ENCODE results near the gene SLCO3A1.

The SLCO3A1 gene

DNA sequence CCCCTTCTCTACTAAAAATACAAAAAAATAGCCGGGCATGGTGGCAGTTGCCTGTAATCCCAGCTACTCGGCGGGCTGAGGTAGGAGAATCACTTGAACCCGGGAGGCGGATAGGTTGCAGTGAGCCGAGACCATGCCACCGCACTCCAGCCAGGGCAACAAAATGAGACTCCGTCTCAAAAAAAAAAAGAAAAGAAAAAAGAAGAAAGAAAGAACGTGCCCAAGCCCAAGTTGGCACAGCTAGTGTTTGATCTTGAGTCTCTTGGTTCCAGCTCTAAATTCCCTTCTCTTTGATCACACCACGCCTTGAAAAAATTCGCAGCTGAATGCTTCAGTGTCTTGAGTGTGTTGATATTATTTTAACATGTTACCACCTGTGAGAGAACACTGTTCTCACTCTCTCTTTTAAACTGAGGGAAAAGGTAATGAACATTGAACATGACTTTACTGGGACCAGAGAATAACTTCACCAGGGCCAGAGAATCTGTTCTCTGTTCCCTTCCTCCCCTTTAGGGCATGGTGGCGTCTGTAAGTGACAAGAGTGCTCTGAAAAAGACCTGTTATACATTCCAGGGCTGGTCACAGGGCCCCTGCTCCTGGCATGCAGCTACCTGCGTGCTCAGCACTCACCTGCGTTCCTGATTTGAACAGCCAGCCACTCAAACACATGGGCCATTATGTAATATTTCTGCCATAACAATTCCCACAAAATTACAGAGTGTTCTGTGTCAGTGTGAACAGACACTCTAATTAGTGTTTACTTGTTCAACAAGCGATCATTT lies 19.0 kb downstream of the SLCO3A1 start:
- no peak overlapping the region for H3K4me3 ChIP-seq (ENCODE audit: low read depth, low read length)
- no peak for DNase-seq (ENCODE audit: low read depth)
- TF ChIP-seq, protein P1, sequence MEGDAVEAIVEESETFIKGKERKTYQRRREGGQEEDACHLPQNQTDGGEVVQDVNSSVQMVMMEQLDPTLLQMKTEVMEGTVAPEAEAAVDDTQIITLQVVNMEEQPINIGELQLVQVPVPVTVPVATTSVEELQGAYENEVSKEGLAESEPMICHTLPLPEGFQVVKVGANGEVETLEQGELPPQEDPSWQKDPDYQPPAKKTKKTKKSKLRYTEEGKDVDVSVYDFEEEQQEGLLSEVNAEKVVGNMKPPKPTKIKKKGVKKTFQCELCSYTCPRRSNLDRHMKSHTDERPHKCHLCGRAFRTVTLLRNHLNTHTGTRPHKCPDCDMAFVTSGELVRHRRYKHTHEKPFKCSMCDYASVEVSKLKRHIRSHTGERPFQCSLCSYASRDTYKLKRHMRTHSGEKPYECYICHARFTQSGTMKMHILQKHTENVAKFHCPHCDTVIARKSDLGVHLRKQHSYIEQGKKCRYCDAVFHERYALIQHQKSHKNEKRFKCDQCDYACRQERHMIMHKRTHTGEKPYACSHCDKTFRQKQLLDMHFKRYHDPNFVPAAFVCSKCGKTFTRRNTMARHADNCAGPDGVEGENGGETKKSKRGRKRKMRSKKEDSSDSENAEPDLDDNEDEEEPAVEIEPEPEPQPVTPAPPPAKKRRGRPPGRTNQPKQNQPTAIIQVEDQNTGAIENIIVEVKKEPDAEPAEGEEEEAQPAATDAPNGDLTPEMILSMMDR (IDR thresholded peaks at IDR 0.05; ENCODE audit: low read depth, low read length, missing control alignments): no peak

DNA sequence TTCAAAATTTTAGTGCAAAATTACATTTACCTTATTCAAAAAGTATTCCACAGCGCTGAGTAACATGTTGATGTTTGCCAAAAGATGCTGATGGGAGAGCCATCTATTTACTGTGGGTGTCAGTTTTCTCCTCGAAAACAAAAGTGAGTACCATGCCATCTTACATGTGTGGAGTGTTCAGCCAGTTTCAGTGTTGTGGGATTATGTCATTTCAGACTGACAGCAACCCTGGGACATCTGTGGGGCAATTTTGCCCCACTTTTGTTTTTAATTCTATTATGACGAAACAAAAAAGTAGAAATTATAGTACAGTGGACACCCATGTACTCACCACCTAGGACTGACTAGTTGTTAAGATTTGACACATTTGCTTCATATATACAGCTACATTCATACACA lies 19.6 kb downstream of the SLCO3A1 start:
- no peak overlapping the region for H3K4me3 ChIP-seq (ENCODE audit: low read depth, low read length)
- DNase-seq (ENCODE audit: low read depth): no peak
- TF ChIP-seq, protein P1 (IDR thresholded peaks at IDR 0.05; ENCODE audit: low read depth, low read length, missing control alignments): no peak

DNA sequence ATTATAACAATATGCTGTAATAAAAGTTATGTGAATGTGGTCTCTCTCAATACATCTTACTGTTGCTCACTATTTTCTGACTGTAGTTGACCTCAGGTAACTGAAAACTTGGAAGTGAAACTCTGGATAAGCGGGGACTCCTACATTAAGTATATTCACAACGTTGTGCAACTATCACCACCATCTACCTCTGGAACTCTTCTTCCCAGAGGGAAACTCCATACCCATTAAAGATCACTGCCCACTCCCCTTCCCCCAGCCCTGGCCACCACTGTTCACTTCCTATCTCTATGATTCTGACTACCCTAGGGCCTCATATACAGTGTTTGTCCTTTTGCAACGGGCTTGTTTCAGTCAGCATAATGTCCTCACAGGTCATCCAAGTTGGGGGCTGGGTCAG lies 20.7 kb downstream of the SLCO3A1 start:
- no peak for DNase-seq (ENCODE audit: low read depth)
- no peak overlapping the region for H3K4me3 ChIP-seq (ENCODE audit: low read depth, low read length)
- TF ChIP-seq, protein P1 (IDR thresholded peaks at IDR 0.05; ENCODE audit: low read depth, low read length, missing control alignments): no peak

DNA sequence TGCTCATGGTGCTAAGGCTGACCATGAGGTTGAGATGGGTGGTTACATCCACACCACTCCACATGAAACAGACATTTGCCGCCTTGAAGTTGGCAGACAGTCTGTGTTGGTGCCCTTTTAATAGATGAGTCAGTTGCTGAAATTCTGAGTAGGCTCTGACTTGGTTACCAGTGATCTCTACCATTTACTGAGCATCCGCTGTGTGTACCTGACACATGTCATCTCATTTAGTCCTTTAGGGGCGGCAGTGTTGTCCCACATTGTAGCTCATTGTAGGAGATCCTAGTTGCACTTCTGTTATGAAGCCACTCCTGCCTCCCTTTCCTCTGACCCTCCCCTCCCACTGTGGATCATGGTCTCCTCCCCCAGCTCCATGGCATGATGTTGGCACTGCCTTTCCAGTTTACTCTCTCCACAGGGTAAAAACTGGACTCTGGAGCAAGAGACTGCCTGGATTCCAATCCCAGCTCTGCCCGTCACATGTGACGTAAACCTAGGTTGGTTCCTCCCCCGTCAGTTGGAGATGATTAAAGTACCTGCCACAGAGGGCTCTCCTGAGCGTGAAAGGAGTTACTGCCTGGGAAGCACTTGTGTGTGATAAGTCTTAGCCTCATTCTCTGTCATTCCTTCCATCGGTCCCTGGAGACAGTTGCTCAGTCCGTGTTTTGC lies 21.6 kb downstream of the SLCO3A1 start:
- TF ChIP-seq, protein P1 (IDR thresholded peaks at IDR 0.05; ENCODE audit: low read depth, low read length, missing control alignments): no peak

DNA sequence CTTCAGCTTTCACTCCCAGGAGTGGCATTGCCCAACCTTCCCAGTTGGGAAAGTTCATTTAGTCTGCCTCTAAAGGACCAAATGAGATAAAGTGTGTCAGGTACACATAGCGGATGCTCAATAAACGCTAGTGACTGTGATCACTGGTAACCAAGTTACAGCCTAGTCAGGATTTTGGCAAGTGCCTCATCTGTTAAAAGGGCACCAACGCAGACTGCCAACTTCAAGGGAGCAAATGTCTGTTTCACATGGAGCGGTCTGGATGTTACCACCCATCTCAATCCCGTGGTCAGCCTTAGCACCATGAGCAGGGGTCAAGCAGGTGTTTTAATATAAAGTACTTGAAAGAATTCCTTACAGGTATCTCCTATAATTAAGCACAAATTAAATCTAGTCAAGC lies 22.7 kb downstream of the SLCO3A1 start:
- DNase-seq (ENCODE audit: low read depth): no peak
- no peak overlapping the region for H3K4me3 ChIP-seq (ENCODE audit: low read depth, low read length)
- TF ChIP-seq, protein P1 (IDR thresholded peaks at IDR 0.05; ENCODE audit: low read depth, low read length, missing control alignments): no peak

More for the DNA sequence above, 21.6 kb downstream of the SLCO3A1 start:
- no peak for DNase-seq (ENCODE audit: low read depth)
- H3K4me3 ChIP-seq (ENCODE audit: low read depth, low read length): no peak overlapping the region

DNA sequence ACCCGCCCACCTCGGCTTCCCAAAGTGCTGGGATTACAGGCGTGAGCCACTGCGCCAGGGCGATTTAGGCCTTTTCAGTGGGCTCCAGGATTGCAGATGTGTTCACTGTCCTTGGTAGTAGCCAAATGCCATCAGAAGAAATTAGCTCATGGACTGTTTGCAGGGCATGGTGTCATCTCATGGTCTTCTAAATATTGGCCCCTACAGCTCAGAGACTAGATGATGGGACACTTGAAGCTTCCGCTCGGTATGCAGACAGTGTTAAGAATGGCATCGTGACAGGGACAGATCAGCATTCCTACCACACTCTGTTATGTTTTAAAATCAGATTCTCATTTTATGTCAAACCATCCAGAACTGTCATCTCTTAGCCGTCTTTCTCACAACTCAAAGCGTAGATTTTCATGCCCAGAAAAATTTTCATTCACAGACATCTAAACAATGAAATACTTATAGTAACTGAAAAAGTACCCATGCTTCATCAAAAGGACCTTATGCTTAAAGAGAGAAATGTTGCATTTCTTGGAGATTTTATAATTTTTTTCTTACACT lies 24.9 kb downstream of the SLCO3A1 start:
- DNase-seq (ENCODE audit: low read depth): no peak
- TF ChIP-seq, protein P1 (IDR thresholded peaks at IDR 0.05; ENCODE audit: low read depth, low read length, missing control alignments): no peak
- no peak overlapping the region for H3K4me3 ChIP-seq (ENCODE audit: low read depth, low read length)
